IMR-90 (cell line): ENCODE results near the gene THADA.

Experiments used
- BHLHE40 ChIP-seq: fragments of 150-350 bp; IDR thresholded peaks from 2 replicates; pipeline ENCODE4 v1.6.1; 2016; ENCODE audit warnings: mild to moderate bottlenecking, low read depth, low read length
- CEBPB ChIP-seq: IDR thresholded peaks from 2 replicates; pipeline ENCODE4 v1.6.1; 2012; ENCODE audit warnings: low read depth, low read length, improper control_type of control experiment
- CHD1 ChIP-seq: IDR thresholded peaks from 2 replicates; pipeline ENCODE4 v1.6.1; 2012; ENCODE audit warnings: low read depth, low read length, improper control_type of control experiment
- CTCF ChIP-seq: conservative IDR thresholded peaks from 2 replicates; pipeline ENCODE4 v1.5.1; 2012; ENCODE audit warnings: mild to moderate bottlenecking, low read depth, low read length, improper control_type of control experiment
- POLR2A ChIP-seq: IDR thresholded peaks from 2 replicates; pipeline ENCODE4 v1.6.1; 2012; ENCODE audit warnings: mild to moderate bottlenecking, low read depth, low read length
- RAD21 ChIP-seq: IDR thresholded peaks from 2 replicates; pipeline ENCODE4 v1.6.1; 2012; ENCODE audit warnings: low read length, improper control_type of control experiment
- RFX5 ChIP-seq: IDR thresholded peaks from 2 replicates; pipeline ENCODE4 v1.8.0; 2012; ENCODE audit warnings: low read depth, mild to moderate bottlenecking, low read length, moderate library complexity

GRCh38 chr2:43377327-43377726, 218.5 kb downstream of the THADA start:
- TF ChIP-seq CTCF (no peak), RFX5 (no peak), CHD1 (no peak), CEBPB (no peak), RAD21 (no peak), BHLHE40 (no peak), POLR2A (no peak)
